NCI-H2171 (cell line): ENCODE measurements around the gene SLC27A4.

Experiments used
- DNase-seq: peaks from one replicate; lab custom pipeline; 2025; lab: John Stamatoyannopoulos, UW

SLC27A4 gene

DNA sequence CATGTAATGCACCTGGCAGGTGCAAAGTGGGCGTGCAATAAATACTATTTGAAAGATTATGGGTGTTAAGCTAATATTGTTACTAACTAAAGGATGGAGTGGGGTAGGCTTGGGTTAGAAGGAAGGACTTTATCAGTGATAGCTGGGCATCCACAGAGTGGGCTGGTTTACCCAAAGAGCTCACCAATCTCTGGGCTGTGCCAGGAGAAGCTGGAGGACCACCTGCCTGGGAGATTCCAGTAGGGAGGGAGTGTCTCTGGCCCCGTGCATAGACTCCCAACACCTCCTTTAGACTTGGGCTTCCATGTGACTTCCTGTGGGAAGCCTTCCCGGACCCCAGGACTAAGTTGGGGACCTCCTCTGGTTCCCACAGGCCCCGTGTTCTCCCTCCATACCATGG lies 25.2 kb downstream of the SLC27A4 start:
- no peak for DNase-seq

DNA sequence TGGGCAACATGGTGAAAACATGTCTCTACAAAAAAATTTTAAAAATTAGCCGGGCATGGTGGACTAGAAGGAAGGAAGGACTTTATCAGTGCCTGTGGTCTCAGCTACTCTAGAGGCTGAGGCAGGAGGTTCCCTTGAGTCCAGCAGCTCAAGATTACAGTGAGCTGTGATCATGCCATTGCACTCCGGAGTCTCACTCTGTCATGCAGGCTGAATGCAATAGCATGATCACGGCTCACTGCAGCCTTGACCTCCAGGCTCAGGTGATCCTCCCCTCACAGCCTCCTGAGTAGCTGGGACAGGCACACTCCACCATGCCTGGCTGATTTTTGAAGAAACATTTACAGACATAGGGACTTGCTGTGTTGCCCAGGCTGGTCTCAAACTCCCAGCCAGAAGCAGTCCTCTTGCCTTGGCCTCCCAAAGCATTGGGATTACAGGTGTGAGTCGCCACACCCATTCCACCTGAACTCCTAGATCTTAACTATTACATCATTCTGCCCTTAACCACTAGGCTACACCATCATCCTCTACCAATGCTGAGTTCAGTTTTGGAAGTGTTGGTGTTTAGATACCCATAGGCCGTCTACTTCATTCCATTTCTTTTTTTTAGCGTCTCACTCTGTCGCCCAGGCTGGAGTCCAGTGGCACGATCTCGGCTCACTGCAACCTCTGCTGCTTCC lies 28.8 kb downstream of the SLC27A4 start:
- DNase-seq, result no peak

DNA sequence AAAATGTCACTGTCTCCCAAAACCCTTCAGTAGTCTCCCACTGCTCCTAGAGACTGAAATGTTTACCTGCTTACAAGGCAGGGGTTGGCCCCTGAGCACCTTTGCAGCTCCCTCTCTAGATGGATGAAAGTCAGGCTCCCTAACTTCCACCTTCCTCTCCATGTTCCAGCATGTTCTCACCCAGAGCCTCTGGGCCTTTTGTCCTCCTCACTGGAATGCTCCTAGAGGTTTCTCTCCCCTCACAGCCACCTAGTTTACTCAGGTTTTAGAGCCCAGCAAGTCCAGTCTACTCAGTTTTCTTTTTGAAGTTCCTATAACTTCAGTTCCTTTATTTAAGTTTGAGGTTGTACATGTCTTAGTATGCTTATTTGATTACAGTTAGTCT lies 30.0 kb downstream of the SLC27A4 start:
- DNase-seq, result no peak

DNA sequence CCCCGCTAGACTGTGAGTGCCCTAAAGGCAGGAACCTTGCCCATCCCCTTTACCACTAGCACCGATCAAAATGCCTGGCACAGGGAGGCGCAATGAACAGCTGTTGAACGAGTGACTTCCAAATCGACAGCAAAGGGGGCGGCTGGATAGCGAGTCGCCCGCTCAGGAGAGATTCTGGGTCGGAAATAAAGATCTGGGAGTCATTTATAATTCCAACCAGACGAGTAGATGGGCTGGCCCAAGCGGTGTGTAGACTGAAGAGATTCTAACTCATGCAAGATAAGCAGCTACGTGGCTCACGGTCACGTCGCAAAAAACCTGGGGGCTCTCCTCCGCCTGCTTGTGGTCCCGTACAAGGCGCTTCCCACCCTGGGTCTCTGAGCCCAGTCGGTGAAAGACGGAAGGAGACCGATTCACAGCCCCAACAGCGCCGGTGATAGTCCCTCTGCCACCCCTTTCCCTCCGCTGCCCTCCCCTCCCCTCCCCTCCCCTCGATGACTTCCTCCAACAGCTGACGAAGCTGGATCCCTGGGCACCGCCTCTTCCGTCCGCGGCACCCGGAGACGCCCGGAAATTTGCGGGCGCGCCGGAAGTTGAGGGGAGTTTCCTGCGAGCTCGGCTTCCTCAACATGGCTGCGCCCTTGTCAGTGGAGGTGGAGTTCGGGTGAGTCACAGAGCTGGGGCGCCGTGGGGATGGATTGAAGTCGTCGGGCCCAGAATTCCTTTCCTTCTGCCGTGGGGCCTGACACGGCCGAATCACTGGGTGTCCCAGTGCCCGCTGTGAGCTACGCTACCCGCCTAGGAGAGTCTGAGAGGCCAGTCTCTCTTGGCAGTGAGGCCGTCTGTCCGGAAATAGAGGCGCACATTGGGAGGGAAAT lies 30.7 kb downstream of the SLC27A4 start, which contains the start of gene URM1:
TSS of gene URM1 (plus strand) at position 623 of the 878 bp plus-strand sequence. CDS start at position 630, 7 bp downstream.
- peak; percentile 97 for DNase-seq

DNA sequence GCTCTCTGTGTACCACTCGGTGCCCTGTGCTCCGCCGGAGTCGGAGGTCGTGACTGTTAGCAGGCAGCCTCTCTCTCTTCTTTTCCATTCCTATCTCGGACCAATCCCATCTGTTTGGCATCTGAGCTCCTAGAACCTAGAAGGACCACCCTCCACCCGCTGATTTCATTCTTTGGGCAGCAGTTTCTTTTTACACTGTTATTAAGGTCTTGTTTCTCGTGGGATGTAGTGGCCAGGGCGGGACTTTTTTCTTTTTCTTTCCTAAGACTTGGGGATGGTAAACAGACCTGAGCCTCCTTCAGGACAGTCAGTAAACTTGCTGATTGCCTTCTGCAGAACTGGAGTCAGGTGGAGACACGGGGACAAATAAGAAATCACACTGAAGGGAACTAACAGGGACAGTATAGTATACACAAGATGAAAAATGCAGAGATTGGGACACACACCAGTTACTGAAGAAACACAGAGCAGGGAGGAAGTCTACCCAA lies 31.3 kb downstream of the SLC27A4 start:
- DNase-seq, result no peak

DNA sequence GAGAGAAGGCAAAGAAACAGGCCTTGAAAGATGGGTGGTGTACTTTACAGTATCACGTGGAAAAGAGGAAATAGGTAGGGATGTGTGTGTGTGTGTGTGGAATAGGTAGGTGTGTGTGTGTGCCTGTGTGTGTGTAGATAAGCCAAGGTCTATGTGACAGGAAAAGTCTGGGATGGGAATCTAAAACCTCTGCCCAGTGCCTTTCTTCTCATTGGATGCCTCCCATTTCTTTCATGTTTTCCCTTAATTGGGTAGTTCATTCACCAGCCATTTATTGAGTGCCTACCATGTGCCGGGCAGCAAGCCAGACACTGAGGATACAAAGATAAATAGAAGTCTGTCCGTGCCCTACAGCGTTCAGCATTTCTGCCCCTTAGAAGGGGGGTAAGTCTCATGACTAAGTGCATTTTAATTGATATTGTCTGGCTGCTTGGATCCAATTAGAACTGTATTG lies 31.9 kb downstream of the SLC27A4 start:
- no peak for DNase-seq

DNA sequence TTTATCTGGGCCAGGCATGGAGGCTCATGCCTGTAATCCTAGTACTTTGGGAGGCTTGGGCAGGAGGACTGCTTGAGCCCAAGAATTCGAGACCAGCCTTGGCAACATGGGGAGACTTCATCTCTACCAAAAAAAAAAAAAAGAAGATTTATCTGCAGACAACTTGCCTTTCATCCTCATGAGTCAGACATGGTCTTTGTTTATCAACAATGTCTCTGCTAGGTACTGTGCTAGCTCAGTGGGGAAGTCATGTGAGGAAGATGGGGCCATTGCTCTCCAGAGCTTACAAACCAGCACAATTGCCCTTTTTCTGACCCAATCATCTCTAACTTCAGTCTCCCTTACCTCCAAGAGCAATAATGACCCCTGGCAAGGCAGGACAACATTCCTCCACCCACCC lies 32.5 kb downstream of the SLC27A4 start:
- no peak for DNase-seq

DNA sequence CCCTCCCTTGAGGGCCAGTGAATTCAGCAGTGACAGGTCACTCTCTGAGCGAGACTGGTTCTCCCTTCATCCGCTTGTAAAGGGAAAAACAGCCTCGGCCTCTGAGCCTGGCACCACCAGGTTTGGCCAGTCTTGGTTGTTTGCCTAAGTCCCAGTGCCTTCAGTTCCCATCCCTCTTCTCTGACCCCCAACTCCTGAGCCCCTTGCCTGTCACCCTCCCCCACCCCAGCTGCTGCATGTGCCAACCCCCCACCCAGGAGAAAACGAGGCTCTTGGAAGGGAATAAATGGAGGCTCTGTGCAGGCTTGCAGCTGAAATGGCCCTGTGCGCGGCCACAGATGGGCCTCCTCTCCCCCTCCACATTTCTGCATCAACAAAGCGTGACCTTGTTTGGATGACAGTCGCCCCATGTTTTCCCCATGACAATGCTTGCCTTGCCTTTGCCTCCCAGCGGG lies 33.9 kb downstream of the SLC27A4 start:
- no peak for DNase-seq

DNA sequence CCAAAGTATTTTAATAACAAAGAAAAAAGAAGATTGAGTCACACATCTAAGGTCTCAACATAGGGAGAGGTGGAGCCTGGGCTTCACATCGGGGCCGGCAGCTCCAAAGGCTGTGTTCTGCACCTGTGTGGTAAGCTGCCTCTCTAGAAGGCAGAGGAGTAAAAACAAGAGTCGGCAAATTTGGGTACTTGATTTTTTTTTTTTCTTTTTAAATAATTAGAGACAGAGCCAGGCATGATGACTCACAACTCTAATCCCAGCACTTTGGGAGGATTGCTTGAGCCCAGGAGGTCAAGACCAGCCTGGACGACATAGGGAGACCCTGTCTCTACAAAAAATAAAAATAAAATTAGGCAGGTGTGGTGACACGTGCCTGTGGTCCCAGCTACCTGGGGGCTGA lies 35.5 kb downstream of the SLC27A4 start:
- DNase-seq, result no peak

DNA sequence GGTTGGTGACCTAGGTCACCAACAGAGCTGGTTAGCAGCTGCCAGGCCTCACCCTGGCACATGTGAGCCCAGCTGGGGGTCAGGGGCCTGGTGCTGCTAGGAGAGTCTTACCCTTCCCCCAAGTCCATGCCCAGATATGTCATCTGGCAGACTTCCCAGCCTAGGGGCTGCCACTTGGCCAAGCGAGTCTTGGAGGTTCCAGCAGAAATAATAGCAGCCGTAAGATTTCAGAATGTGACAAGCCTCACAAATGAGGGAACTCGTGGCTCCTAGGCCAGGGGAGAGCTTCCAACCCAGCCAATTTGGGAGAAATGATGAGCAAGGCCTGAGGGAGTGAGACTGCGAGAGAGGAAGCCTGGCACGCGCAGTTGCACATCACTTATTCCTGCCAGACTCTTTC lies 41.9 kb downstream of the SLC27A4 start:
- DNase-seq, result no peak

DNA sequence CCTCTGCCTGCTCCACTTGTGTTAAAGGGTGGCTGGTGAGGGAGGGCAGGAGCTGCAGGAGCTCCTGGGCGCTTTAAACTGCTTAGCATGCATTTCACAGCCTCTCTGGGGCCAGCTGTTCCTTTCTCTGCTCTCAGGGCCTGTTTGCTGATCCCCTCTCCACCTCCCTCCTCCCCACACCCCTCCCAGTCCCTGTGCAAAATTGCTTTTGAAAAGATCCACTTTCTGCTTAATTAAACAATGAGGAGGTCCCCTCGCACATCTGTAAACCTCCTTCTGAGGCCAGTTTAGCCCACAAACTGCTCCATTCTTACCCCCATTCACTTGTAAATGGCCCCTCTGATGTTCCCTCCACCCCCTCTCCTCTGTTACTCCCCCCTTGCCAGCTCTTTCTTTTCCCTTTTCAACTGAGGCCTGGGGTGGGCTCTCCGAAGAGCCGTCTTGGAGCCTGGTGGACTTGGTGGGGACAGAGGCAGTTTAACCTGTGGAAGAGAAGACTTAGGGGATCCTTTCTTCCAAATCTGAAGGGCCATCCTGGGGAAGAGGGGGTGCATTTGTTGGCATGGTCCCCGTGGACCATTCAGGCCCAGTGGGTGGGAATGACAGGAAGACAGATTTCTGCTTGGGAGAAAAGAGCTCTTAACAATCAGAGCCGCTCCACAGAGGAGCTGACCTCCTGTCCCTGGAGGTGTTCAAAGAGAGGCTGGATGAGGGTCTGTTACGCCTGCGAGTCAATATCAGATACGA lies 42.9 kb downstream of the SLC27A4 start:
- no peak for DNase-seq

DNA sequence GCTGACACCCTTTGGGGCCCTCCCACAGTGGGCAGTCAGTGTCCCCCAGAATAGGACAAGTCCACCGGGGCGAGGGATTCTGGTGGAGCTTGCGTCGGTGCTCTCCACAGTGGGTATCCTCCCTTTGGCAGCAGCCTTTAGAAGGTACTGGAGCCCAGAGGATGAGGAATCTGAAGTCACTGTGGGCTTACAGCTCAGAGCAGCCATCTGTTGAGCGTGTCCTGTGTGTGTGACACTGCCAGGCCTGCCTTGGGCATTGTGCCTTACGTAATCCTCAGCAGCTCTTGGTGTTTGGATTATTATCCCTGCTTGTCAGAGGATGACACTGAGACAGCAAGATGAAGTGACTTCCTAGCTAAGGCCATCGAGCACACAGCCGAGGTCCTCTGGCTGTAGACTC lies 43.5 kb downstream of the SLC27A4 start:
- no peak for DNase-seq

DNA sequence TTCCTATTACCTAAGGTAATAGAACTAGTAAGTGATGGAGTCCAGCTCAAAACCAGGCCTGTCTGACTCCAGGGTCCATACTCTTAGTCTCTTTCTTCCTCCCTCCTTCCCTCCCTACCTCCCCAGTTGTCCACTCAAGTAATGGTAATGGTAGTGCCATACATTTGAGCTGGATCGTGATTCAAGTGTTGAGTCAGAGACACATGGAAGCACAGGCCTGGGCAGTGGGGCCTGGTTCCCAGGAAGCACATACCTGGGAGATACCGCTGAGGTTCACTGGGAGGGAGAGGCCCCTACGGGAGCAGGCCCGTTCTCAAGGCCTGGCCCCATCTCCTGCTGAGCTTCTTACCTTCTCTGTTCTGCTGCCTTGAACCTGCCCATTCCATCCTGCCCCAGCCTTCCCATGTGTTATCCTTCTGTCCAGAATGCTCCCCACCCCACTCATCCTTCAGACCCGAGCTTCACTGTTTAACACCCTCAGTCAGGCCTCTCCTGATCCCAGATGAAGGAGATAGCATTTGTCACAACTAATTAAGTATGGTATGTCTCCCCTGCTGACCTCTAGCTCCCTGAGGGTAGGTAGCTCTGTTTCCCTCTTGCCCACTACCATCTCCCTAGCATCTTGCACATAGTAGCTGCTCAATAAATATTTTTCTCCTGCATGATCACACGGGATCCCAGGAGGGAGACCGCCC lies 44.6 kb downstream of the SLC27A4 start:
- no peak for DNase-seq

DNA sequence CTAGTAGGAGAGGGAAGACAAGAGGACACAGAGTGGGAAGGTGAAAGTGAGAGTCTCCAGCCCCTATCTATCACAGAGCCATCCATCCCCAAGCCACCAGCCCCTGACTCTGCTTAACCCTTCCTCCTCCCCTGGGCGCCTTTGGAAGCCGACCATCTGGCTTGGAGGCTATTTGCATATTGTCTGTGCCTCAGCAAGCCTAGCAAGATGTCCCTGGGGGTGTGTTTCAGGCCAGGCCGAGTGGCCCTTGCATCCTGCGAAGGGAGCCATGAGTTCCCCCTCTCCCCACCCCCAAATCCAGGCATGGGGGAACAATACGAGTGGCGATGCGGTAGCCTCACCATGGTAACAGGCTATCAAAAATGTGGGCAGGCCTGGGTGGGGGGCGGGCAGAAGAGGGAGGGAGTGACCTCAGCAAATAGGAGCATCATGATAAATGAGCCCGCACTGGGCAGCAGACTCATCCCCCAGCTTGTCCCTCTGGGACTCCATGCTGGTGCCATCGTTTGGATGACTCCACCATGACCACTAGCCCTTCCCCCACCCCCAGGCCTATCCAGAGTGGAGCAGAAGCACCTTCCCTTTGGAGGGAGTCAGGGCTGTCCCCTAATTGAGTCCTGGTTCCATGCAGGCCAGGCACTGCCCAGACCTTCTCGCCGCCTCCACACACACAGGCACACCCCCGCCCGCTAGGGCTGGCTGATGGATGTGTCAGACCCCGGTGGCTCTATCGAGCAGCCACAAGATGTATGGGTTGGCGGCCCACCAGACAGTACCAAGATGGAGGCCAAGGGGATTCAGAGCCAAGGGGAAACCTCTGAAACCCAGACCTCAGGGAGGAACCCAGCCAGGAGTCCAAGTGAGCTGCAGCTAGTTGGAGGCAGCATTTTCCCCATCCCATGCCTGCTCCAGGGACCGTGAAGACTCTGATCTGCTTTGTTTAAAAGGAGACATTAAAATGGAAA lies 45.5 kb downstream of the SLC27A4 start:
- no peak for DNase-seq

DNA sequence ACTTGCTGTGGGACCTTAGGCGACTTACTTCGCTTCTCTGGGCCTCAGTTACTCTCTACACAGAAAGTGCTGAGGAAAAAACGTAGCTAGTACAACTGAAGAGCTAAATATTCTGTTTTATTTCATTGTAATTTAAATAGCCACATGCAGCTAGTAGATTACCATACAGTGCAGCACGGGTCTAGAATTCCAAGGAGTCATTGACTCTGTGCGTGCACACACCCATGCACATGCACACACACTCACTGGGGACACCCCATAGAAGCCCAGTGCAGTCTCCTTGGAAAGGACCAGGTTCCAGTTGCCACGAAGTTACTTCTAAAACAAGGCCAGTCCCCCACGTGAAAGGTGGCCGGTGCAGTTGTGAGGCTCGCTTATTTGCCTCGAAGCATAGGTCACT lies 47.8 kb downstream of the SLC27A4 start:
- no peak for DNase-seq

DNA sequence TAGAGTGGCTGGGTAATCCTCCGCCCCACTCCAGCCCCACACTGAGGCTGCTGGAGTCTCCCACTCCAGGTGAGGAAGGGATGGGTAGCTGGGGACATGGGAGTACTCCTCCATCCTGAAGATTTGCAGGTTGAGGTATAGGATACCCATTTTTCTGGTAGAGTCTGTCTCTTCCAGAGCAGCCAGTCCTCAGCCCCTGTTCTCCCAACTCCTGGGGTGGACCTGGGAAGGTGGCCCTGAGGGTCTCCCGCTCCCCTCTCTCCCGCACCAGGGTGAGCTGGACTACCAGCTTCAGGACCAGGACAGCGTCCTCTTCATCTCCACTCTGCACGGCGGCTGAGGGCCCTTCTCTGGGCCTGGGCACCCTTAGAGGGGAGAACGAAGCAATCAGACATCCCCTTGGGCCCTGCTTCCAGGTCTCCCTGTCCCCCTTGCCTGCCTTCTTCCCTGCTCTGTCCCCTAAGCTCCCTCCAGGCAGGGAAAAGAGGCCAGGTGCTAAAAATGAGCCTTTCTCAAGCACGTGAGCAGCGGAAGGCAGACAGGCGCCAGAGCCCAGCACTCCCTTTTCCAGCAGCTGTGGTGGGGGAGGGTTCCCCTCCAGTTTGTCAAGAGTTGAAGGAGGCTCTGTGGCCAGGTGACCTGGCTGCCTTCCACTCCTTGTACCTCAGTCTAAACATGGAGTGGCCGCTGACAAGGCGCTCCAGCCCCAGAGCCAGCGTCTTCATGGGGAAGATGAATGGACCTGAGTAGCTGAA lies 49.2 kb downstream of the SLC27A4 start:
- DNase-seq, result no peak

DNA sequence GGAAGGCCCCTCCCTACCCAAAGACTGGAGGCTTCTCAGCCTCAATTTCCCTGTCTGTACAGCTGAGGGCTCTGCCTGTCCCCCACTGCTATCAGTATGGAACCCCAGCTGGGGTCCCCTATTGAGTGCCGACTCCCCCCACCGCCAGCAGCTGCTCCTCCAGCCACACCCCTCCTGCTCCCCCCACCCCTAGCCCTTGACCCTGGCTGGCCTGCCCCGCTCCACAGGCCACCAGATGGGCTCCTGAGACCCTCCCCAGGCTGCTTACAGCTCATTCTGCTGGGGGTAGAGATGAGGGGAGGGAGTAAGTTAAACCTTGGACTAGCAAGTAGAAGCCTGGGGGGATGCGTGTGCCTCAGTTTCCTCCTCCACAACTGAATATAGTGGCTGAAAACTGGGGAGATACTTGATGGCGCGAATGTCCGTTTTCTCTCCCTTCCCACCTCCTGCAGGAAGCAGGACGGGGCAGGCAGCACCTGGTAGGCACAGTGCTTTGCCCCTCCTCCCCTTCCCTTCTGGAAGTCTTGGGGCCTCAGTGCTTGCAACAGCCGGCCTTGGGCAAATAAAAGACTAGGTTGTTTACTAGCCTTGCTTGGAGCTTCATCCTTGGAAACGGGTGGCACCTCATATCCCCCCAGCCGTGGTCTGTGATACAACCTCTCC lies 50.0 kb downstream of the SLC27A4 start:
- no peak for DNase-seq

DNA sequence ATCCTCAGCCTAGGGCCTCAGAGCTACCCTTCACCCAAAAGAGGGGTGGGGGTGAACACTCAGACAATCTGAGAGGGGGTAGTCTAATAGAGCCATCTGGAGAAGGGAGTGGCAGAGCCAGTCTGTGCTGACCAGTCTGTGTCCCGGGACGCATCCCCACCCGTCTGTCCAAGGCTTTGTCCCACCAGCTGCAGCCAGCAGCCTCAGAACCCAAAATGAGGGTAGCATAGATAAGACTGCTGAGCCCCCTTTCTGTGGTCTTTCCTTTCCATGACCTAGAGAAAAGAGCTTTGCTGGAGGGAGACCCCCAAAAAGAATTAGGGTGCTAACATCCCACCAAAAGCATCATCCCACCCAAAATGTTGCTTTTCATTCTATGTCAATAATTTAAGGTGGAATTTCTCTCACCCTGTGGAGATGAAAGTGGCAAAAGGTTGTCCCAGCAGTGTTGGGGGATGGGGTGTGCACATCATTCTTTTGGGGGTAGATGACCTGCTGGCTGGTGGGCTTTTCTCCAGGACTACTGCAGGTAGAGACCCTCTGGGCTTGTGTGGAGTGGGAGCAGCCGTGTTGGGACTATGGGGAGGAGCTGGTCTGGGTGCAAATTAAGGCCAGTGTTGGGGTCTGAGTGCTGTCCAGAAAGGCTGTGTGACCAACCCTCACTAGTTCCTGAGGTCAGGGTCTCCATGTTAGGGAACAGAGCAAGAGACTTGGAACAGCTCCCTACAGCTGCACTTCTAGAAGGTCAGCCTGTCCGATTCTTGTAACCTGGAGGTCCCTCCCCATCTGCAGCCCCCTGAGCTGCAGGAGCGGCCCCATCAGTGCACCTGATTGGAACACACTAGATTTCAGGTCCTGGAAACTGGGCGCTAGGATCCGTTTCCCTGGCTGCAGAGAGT lies 50.7 kb downstream of the SLC27A4 start:
- no peak for DNase-seq
